ENCODE results near the gene ANKRD23.

Gene ANKRD23

DNA sequence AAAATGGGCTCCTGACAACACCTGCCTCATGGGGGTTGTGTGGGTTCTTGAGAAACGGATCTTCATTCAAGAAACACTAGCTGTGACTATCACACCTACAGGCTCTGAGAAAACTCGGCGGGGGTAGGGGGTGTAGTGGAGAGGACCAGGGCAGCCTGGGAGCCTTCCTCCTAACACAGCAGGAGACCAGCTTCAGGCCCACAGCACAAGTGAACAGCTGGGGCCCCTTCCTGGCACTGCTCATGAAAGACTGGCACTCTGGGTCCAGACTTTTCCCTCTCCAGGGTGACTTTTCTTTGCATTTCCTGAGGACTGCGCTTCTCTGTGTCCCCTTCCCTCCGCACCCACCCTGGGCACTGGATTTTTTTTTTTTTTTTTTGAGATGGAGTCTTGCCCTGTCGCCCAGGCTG is 33.2 kb upstream of the ANKRD23 start:
- TF ChIP-seq SIN3A (IDR thresholded peaks at IDR 0.05; ENCODE audit: borderline replicate concordance, insufficient read depth, low read length), result no peak
- TF ChIP-seq, protein P1, sequence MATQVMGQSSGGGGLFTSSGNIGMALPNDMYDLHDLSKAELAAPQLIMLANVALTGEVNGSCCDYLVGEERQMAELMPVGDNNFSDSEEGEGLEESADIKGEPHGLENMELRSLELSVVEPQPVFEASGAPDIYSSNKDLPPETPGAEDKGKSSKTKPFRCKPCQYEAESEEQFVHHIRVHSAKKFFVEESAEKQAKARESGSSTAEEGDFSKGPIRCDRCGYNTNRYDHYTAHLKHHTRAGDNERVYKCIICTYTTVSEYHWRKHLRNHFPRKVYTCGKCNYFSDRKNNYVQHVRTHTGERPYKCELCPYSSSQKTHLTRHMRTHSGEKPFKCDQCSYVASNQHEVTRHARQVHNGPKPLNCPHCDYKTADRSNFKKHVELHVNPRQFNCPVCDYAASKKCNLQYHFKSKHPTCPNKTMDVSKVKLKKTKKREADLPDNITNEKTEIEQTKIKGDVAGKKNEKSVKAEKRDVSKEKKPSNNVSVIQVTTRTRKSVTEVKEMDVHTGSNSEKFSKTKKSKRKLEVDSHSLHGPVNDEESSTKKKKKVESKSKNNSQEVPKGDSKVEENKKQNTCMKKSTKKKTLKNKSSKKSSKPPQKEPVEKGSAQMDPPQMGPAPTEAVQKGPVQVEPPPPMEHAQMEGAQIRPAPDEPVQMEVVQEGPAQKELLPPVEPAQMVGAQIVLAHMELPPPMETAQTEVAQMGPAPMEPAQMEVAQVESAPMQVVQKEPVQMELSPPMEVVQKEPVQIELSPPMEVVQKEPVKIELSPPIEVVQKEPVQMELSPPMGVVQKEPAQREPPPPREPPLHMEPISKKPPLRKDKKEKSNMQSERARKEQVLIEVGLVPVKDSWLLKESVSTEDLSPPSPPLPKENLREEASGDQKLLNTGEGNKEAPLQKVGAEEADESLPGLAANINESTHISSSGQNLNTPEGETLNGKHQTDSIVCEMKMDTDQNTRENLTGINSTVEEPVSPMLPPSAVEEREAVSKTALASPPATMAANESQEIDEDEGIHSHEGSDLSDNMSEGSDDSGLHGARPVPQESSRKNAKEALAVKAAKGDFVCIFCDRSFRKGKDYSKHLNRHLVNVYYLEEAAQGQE (IDR thresholded peaks at IDR 0.05; ENCODE audit: insufficient read depth in 1 of 2, low read depth in 2 of 2, low read length in 2 of 2), result no peak
- no peak for TF ChIP-seq TAF1 (IDR thresholded peaks at IDR 0.05; ENCODE audit: borderline replicate concordance, insufficient read depth, low read length)
- no peak for TF ChIP-seq FOXP2 (optimal IDR thresholded peaks at IDR 0.05; ENCODE audit: borderline replicate concordance, extremely low read depth, extremely low read length, insufficient read depth)
- TF ChIP-seq POLR2AphosphoS5 (IDR thresholded peaks at IDR 0.05; ENCODE audit: low read depth, low read length), result no peak

DNA sequence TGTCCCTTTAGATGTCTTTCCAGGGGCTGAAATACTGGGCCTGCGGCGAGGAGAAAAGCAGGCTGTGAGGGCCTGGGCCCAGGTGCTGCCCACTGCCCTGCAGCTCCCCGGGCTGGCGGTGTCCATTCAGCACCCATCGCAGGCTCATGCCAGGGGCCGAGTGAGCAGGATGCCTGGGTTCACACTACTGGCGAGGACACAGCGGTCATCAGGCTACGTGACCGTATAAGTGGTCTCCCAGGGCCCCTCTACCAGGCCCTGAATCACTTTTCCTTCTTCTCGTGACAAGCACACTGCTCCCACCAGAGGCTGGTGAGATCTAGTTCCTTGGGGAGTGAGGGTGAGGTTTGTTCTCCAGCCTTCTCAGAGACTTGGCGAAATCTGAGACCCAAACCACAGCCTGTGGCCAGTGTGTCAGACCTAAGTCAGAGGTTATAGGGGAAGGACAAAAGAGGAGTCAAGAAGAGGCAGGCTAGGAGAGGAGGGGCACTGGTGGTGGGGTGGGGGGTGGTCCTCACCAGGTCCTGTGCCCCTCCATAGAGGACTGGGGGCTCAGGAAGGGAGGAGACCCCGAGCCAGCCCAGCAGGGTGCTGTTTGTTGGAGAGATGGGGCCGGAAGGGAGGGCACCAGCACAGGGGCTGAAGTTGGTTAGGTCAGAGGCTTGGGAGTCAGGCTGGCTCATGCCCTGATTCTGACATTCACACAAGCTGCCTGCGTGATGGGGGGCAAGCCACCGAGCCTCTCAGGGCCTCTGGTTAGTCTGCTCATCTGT is 32.6 kb upstream of the ANKRD23 start:
- TF ChIP-seq TAF1 (IDR thresholded peaks at IDR 0.05; ENCODE audit: borderline replicate concordance, insufficient read depth, low read length), result no peak

DNA sequence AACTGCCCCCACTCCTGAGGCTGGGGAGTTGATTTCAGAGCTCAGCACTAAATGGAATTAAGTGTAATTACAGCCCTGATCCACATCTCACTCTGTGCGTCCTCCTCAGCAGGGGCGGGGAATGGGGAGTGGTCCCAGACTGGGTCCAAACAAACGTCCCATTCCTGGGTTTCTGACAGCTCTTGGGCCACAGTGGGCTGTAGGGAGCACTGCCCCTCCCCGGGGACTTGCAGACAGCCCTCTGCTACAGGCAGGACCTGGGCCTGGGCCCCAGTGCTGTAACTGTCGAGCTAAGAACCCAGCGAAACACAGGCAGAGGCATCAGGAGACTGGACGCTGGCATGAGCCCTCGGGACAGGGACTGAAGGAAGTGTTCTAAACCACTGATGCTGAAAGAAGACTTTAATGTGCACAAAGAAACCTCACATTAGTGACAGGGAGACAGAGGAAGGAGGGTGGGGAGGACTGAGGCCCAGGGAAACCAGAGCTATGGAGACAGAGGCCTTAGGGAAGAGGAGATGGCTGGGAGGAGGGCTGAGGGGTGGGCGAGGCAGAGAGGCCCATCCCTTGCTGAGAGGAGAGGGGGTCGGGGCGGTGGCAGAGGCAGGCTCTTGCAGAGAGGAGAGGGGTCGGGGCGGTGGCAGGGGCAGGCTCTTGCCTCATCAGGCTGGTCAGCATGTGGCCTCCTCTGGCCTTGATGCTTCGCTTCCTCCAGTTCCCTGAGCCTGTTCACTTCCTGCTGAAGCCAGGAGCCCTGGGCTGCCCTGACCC is 31.9 kb upstream of the ANKRD23 start:
- TF ChIP-seq, protein P1 (IDR thresholded peaks at IDR 0.05; ENCODE audit: insufficient read depth in 1 of 2, low read depth in 2 of 2, low read length in 2 of 2), result no peak
- no peak for TF ChIP-seq SIN3A (IDR thresholded peaks at IDR 0.05; ENCODE audit: borderline replicate concordance, insufficient read depth, low read length)
- TF ChIP-seq FOXP2 (optimal IDR thresholded peaks at IDR 0.05; ENCODE audit: borderline replicate concordance, extremely low read depth, extremely low read length, insufficient read depth), result no peak
- TF ChIP-seq TAF1 (IDR thresholded peaks at IDR 0.05; ENCODE audit: borderline replicate concordance, insufficient read depth, low read length), result no peak
- no peak for TF ChIP-seq POLR2AphosphoS5 (IDR thresholded peaks at IDR 0.05; ENCODE audit: low read depth, low read length)

DNA sequence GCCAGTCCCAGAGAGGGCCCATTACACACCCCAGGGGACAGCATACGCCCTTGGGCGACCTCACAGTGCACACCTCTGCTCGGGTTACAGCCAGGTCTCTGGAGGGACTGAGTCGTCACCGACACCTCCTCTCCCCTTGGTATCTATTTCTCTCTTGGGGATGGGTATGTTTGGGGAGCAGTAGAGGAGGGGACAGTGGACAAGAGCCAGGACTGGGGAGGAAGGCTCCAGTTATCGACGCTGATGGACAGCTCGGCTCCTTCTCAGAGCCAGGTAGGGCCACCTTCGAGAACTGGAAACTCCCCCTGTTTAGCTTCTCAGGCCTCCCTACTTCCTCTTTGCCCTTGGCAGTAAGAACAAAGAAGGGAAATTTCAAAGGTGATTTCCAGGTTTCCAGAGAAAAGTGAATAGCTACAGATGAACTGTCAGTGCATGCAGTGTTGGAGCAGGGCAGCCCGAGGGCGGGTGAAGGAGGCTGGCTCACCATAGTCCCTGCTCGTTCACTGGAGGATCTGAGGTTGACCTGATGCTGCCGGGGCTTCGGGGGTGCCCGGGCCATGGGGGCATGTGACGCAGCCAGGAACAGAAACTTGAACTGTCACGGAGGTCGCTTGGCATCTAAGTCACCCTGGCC is 30.5 kb upstream of the ANKRD23 start:
- TF ChIP-seq FOXP2 (optimal IDR thresholded peaks at IDR 0.05; ENCODE audit: borderline replicate concordance, extremely low read depth, extremely low read length, insufficient read depth) (no peak), SIN3A (IDR thresholded peaks at IDR 0.05; ENCODE audit: borderline replicate concordance, insufficient read depth, low read length) (no peak), POLR2AphosphoS5 (IDR thresholded peaks at IDR 0.05; ENCODE audit: low read depth, low read length) (no peak), TAF1 (IDR thresholded peaks at IDR 0.05; ENCODE audit: borderline replicate concordance, insufficient read depth, low read length) (no peak)
- TF ChIP-seq, protein P1 (IDR thresholded peaks at IDR 0.05; ENCODE audit: insufficient read depth in 1 of 2, low read depth in 2 of 2, low read length in 2 of 2), result no peak

DNA sequence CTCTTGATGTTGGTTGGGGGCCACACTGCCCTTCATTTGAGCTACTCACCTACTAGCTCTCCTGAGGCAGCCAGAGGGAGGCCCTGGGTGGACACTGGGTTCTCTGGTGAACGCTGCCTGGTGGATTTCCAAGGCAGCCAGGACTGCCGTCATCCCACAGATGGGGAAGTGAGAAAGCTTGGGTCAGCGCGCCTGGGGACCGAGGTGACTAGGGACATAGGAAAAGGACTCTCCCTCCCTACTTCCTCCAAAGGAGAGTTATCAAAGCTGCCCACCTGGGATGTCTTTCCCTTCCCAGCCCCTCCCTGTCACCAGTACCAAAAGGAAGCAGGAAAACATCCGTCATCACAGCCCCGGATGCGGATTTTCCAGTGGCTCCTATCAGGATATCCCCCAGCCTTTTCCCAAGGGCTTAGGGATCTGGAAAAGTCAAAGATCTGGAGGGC is 29.9 kb upstream of the ANKRD23 start:
- TF ChIP-seq SIN3A (IDR thresholded peaks at IDR 0.05; ENCODE audit: borderline replicate concordance, insufficient read depth, low read length), result no peak
- no peak for TF ChIP-seq POLR2AphosphoS5 (IDR thresholded peaks at IDR 0.05; ENCODE audit: low read depth, low read length)
- TF ChIP-seq FOXP2 (optimal IDR thresholded peaks at IDR 0.05; ENCODE audit: borderline replicate concordance, extremely low read depth, extremely low read length, insufficient read depth), result no peak
- no peak for TF ChIP-seq TAF1 (IDR thresholded peaks at IDR 0.05; ENCODE audit: borderline replicate concordance, insufficient read depth, low read length)
- TF ChIP-seq, protein P1 (IDR thresholded peaks at IDR 0.05; ENCODE audit: insufficient read depth in 1 of 2, low read depth in 2 of 2, low read length in 2 of 2), result no peak

Data from PFSK-1 (cell line).